Kidney epithelial cell (primary cell): Measurements from ENCODE around the gene NINL. TPM values are rescaled to one million over a fixed set of nuclear protein-coding genes. Genes with fewer than 3 reads are reported as not detected.

Source experiments
- DNase-seq: peaks from one replicate; pipeline ENCODE4 v3.0.0-alpha.2; 2010; ENCODE audit warnings: low read depth
- H3K27me3 ChIP-seq: 2 replicates; pipeline ENCODE4 v1.6.0; 2011; ENCODE audit warnings: low read length; ENCODE audit not compliant: control insufficient read depth, insufficient read depth
- H3K36me3 ChIP-seq: 2 replicates; pipeline ENCODE4 v1.5.1; 2011; ENCODE audit warnings: low read length; ENCODE audit not compliant: control insufficient read depth, insufficient read depth
- H3K4me3 ChIP-seq: 2 replicates; pipeline ENCODE4 v1.5.1; 2011; ENCODE audit warnings: low read depth, mild to moderate bottlenecking, control low read depth, low read length
- total RNA-seq: library from RNA; depleted of rRNA; stranded (reverse); fragments of >200 nt; gene quantifications from 2 replicates; pipeline ENCODE4 v1.2.3, GENCODE V29; 2015
- TF ChIP-seq, protein P1 (sequence below): IDR thresholded peaks from 2 replicates; pipeline ENCODE4 v1.5.1; 2011; ENCODE audit warnings: mild to moderate bottlenecking, moderate library complexity, low read length, control low read depth, inconsistent platforms; ENCODE audit not compliant: insufficient read depth, poor library complexity, severe bottlenecking

The NINL gene
- total RNA-seq, 1 donor from 2014 or later, result 19.6 TPM

DNA sequence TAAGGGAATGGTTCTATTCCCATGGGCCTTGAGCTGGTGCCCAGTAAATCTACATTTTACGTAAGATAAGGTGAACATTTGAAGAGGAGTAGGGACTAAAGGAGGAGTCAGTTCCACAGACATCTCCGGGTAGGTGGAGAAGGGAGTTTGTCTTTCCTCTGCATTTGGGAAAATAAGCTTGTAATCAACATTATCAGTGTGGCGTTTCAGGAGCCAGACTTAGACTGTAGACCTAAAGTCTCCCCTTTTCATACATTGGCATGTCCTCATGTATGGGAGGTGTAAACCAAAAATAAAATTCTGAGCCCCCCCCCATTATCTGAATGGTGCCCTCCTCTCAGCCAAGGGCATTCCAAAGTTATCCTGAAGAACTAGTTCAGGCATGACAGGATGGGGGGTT lies 40.2 kb downstream of the NINL start:
- Histone ChIP-seq H3K27me3 (no peaks in the 10 kb centered on the region), H3K36me3 (peaks cover 2% of the 10 kb centered on the region), H3K4me3 (no peak overlapping the region)
- no peak for DNase-seq
- TF ChIP-seq, protein P1, sequence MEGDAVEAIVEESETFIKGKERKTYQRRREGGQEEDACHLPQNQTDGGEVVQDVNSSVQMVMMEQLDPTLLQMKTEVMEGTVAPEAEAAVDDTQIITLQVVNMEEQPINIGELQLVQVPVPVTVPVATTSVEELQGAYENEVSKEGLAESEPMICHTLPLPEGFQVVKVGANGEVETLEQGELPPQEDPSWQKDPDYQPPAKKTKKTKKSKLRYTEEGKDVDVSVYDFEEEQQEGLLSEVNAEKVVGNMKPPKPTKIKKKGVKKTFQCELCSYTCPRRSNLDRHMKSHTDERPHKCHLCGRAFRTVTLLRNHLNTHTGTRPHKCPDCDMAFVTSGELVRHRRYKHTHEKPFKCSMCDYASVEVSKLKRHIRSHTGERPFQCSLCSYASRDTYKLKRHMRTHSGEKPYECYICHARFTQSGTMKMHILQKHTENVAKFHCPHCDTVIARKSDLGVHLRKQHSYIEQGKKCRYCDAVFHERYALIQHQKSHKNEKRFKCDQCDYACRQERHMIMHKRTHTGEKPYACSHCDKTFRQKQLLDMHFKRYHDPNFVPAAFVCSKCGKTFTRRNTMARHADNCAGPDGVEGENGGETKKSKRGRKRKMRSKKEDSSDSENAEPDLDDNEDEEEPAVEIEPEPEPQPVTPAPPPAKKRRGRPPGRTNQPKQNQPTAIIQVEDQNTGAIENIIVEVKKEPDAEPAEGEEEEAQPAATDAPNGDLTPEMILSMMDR, result no peak

DNA sequence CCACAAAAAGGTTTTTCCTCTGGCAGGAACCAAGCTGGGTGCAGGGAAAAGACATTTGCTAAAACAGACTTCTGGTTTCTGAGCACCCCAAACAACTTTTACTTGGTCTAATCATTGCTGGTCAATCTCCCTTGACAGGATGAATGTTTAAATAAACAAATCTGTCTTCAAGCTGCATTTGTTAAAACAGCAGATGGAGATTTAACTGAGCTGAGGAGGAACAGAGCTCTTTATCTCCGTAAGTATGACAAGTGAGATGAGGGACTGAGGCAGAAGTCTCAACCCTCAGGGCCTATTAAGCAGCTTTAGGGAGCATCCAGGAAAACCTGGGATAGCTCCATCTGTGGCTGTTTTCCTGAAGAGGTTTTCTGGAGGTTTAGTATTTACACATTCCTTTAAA lies 40.6 kb downstream of the NINL start:
- TF ChIP-seq, protein P1, result no peak
- no peak for DNase-seq
- peaks cover 2% of the 10 kb centered on the region for H3K36me3 ChIP-seq
- H3K27me3 ChIP-seq, result no peaks in the 10 kb centered on the region
- no peak overlapping the region for H3K4me3 ChIP-seq

DNA sequence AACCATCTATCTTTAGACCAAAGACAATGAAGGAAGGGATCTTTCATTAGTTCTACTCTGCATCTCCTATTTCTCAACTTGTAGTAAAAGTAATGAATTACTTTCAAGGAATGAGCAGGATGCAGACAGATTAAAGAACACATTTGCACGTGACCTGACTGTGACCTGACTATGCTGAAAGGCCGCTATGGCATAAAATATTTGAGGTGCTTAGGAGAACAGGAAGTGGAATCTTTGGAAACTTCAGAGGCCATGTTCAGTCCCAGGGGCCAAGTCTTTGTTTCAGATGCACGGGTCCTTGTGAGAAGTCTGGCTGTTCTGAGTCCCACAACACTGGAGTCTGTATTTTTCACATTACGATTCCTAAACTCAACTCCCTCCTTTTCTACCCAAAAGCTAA lies 41.0 kb downstream of the NINL start:
- no peak overlapping the region for H3K4me3 ChIP-seq
- H3K27me3 ChIP-seq, result no peaks in the 10 kb centered on the region
- no peak for DNase-seq
- TF ChIP-seq, protein P1, result no peak
- peaks cover 2% of the 10 kb centered on the region for H3K36me3 ChIP-seq

DNA sequence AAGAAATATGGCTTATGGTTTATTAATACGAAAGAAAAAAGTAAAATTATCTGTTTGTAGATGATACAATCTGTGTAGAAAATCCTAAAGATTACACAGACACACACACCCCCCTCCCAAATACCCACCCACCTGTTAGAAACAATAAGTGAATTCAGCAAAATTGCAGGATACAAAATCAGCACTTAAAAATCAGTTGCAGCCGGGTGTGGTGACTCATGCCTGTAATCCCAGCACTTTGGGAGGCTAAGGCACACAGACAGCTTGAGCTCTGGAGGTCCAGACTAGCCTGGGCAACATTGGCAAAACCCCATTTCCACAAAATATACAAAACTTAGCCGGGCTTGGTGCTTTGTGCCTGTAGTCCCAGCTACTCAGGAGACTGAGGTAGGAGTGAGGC lies 42.3 kb downstream of the NINL start:
- Histone ChIP-seq H3K27me3 (no peaks in the 10 kb centered on the region), H3K4me3 (no peak overlapping the region), H3K36me3 (peaks cover 2% of the 10 kb centered on the region)
- DNase-seq, result no peak
- TF ChIP-seq, protein P1, result no peak

DNA sequence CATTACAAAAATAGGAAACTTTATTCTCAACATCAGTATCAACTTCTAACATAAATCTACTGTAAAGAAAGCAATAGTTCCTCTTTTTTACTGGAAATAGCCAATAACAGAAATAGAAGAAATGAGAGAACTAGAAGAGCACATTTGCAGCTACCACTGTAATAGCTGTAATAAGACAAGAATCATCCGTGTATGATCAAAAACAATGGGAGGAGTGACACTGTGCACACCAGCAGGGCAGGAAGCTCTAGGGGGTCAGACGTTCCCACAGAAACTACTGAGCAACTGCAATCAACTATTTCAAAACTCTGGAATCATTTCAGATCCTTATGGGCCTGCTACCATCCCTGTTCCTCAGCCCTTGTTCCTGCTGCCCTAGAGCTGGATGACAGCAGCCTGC lies 43.7 kb downstream of the NINL start:
- H3K27me3 ChIP-seq, result no peaks in the 10 kb centered on the region
- no peak overlapping the region for H3K4me3 ChIP-seq
- DNase-seq, result no peak
- H3K36me3 ChIP-seq, result peaks cover 2% of the 10 kb centered on the region
- TF ChIP-seq, protein P1, result no peak
